T follicular helper cell (primary cell): ENCODE data around the gene MYO7A.
"Not testable (repeated sequence)": the region's sequence is repeated elsewhere in the genome, so short reads cannot be mapped to it uniquely, and the experiment has no call there.

Experiments
- DNase-seq: peaks from one replicate; pipeline ENCODE4 v3.0.0-alpha.2; 2020; ENCODE audit warnings: low read depth

Gene MYO7A

DNA sequence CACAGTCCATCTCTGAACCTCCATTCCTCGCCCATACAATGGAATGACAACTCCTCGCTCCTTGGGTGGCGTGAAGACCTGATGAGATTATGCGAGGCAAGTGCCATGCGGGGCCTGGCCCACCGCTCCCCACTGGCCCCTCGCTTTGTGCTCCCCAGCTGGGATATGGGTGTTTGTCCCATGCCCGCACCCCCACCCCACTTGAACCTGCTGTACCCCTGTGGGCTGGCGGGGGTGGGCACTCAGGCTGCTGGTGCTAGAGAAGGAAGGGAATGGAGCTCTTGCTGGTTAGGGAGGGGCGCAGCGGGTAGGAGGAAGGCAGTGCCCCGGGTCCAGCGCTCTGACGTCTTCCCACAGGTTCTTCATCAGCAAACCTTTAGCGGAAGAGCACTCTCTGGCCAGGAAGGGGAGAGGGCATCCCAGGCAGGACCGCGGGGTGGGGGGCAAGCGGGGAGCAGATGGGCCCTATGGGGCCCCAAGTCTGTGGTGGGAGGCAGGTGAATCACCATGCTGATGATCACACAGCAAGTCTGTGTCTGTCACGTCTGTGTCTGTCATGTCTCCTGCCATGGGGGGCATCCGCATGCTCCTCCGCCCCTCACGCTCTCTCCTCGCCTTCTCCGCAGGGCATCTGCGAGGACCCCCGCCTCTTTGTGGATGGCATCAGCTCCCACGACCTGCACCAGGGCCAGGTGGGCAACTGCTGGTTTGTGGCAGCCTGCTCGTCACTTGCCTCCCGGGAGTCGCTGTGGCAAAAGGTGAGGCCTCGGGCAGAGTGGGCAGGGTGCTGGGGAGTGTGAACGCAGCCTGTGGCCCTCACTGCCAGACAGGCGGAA, 34.8 kb upstream of the MYO7A start:
- no peak for DNase-seq

DNA sequence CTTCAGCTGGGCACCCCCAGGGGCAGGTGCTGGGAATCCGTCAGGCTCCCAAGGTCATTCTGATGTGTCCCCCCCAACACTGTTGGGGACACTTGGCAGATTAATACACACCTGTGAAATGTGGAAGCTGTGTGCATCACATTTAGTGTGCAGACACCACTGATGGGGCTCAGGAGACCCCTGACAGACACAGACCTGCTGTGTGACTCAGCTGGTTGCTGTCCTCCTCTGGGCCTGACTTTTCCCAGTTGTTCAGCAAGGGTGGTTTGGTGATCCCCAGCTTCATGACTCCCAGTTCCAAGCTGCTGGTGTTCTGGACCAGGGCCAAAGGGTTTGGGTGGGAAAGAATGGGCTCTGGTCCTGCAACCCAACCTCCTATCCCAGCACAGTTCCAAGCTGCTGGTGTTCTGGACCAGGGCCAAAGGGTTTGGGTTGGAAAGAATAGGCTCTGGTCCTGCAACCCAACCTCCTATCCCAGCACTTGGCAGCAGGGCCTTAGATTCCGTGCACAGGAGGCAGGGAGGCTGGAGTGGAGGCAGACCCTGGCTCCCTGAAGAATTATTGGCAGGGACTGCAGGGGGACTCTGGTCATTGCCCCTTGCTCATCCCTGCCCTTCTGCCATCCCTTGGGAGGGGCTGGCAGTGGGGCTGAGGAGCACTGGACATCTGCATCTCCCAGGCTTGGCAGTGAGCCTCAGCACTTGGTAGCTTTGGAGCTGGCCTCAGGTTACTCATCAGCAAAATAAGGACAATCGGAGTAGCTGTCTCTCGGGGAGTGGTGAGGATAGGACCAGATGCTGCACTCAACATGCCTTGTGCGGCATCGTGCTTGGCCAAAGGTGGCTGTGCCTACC, 33.8 kb upstream of the MYO7A start:
- DNase-seq, result no peak

DNA sequence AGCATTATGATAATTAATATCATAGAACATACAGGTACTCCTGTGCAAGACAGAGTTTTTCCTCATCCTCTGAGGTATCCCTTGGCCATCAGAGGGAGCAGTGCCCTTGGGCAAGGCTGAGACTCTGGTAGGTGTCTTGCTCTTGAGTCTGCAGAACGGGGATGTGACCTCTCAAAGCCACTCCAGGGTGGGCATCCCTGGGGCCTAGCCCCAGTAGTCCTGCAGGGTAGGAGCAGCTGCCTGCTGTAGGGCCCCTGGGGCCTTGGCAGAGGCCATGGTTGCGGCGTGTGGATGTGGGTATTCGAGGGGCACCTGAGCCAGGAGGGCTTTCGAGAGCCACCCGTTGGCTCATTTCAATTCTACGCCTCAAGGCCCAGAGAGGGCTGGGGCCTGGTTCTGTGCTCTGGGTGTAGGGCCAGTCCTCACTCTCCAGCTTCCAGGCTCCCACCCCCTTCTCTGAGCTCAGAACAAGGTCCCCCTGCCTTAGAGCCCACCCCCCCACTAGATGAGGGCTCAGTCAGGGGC, 33.1 kb upstream of the MYO7A start:
- DNase-seq, result no peak

DNA sequence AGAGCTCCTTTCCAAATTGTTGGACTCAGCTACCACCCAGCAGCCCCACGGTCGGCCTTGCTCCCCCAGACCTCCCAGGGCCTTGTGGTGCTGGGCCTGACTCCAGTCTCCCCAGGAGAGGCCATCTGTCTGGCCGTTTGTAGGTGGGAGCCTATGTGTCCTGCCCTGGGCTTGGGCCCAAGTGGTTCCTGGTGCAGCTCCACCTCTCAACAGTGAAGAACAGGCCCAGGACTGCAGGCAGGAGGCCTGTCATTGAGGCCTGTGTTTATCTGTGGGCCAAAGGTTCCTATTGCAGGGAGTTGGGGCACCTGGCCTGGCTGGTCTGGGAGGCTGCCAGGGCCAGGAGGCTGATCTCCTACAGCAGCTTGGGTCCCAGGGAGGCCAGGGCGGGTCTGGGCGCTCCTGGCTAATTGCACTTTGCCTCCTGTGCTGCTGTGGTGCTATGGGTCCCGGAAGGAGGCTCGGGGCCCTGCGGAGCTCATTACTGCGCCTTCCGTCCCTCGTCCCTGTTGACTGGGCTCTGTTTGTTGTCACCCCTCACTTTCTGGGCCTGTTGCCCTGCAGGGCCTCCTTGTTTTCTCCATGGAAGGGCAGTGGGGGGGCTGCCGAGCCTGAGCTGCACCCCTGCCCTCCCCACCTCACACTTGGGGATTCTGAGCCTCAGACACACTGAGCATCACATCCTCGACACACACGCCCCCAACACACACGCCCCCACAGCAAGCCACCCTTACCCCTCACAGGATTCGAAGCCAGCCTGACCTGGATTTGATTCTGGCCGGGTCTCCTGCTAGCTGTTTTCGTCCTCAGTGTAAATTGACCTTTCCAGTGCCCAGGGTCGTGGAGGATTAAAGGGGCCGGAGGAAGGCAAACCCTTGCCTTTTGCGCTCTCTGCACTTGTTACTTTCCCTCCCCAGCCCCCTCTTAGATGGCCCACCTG, 32.2 kb upstream of the MYO7A start:
- no peak for DNase-seq

DNA sequence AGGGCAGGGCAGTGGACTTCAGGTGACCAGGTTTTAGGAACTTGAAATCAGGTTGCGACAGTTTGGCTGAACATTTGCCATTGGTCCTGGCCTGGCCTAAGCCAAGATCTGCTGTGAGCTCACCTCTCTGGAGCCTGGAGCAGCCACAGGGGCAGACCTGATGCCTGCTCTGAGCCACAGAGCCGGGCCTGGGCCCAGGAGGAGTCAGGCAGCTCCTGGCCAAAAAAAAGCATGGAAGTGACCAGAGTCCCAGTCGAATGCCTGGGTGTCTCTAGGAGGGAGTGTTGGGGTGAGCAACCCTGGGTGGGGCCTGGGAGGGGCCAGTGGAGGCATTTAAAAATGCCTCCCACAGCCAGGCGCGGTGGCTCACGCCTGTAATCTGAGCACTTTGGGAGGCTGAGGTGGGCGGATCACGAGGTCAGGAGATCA, 31.4 kb upstream of the MYO7A start:
- no peak for DNase-seq

DNA sequence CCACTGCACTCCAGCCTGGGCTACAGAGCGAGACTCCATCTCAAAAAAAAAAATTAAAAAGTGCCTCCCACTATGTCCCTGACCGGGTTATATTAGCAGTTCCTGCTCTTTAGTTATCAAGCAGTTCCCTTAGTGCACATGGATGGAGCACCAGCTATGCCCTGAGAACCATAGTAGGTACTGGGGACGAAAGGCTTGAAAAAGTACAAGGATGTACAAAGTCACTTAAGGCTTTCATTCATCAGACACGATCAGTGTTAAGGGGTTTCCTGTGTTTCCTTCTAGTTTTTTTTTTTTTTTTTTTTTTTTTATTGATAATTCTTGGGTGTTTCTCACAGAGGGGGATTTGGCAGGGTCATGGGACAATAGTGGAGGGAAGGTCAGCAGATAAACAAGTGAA, 30.9 kb upstream of the MYO7A start:
- DNase-seq, result not testable (repeated sequence)

DNA sequence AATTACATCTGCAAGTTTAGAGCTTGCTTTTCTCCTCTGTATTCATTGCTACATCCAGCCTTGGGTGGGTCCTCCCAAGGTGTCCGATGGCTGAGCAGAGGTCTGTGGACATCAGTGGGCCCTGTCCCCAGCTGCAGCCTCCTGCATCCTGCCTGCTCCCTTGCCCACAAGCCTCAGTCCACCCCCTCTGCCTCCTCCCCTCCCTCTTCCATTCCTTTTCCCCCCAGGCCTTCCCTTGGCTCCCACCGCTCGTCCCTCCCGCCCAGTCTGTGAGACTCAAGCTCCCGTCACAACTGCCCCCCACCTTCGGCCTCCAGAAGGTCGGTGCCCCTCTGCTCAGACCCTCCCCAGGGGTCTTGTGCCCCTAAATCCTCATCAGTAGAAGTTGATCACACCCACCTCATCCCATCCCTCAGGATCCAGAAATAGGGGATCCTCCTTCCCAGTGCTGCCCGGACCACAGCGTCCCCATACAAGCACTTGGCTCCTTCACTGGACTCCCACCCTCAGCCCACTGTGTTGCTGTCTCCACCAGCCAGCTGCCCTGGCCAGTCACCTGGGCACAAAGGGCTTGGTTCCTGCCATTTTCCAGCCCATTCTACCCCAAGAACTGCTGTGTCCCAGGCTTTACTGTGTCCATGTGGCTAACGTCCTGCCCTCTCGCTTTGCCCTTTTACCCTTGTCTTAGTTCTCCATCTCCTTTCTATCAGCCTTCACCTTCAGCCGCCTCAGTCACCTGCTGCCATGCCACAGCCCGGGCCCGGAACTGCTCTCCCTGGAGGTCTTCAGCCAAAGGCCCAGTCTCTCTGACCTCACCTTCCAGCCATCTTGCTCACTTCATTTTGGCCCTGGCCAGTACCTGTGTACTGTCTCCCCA, 27.6 kb upstream of the MYO7A start:
- DNase-seq, result no peak

DNA sequence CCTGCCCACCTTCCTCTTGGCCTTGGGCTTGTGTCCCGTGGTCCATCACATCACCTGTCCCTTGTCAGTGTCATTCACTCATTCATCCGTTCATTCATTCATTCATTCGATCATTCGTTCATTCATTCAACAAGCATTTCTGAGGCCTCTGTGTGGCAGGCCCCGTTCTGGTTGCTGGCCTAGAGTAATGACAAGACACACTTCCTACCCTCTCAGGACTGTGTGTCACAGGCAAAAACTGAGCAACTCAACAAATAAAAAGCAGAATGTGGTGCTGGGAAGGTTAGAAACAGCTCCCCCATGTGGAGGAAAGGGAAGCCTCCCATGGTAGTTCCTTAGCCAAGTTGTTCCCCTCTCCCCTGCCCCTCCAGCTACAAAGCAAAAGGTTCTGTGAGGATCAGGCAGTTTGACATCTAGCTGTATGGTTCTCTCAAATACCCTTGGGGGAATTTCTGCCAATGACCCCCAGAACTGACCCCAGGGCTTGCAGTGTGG, 27.0 kb upstream of the MYO7A start:
- no peak for DNase-seq

DNA sequence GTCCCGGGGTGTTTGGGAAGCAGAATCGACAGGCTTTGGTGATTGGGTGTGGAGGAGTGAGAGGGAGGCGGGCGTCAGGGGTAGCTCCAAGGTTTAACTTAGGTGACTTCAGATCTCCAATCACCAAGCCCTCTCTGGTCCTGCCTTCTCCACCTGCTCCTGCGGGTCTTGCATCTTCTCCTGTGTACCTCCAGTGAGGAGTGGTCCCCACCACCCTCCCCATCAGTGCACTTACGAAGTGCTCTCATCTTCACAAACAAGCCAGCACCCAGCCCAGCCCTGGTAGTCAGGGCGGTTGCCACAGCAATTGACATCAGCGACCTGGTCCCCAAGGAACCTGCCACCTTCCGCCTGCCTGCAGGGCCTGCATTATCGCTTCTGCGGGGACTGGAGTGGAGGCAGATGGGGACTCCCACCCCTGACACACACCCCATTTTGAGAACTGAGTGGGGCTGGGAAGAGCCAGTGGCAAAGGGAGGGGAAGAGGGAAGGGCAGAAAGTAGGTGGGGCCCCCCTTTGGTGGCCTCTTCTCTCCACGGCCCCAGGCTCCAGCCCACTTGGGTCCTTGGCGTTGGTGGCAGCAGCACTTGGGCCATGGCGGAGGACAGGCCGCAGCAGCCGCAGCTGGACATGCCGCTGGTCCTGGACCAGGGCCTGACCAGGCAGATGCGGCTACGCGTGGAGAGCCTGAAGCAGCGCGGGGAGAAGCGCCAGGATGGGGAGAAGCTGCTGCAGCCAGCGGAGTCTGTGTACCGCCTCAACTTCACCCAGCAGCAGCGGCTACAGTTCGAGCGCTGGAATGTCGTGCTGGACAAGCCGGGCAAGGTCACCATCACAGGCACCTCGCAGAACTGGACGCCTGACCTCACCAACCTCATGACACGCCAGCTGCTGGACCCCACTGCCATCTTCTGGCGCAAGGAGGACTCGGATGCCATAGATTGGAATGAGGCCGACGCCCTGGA, 25.5 kb upstream of the MYO7A start, which contains the start of gene OMP:
Gene OMP (plus strand): TSS at position 595 of the 965 bp plus-strand sequence. CDS start 0 bp downstream, at position 595.
- DNase-seq, result no peak

DNA sequence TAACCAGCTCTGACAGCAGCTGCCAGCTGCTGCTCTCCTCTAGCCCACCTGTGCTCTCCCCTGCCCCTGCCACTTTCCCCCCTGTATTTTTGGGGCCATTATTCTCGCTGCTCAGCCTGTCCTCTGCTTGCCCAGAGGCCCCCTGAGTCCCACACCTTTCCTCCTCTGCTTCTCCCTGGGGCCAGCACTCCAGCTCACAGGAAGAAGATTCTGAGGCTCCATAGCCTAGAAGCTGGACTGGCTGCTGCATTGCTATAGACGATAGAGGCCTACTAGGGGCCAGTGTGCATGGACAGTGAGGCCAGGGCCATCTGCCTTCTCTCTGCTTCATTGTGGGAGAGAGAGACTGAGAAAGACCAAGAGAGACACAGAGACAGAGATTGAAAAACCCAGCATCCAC, 24.7 kb upstream of the MYO7A start:
- no peak for DNase-seq

DNA sequence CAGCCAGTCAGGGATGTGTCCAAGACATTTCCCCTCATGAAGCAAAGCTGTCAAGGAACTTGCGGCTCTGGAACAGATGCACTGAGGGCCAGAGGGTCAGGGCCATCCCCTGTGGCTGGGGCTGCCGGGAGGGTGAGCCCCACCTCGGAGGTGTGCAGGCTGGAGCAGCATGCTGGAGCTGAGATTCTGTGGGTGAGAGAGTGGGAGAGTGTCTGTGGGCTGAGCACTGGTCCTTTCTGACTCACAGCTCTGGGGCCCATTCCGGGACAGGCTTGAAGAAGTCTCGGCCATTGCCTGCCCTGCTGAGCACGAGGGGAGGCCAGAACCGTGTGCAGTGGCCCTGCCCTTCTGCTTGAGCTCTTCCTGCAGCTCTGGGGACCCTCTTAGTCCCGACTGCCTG, 23.3 kb upstream of the MYO7A start:
- no peak for DNase-seq

DNA sequence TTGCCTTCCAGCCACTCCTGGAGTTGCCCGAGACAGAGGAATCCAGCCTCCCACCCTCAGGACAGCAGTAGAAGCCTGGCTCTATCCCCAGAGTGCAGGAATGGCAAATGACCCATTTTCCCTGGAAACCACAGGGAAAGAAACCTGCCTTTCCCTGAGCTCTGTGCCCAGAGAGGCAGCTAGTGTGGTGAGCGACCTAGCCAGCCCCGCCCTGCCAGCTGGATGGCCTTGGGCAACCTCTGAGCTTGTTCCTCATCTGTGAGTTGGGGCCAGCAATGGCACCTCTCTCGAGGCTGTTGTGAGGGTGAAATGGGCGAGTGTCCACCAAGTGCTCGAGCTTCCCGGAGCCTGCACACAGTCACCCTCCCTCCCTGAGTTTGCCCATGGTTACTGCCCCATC, 21.7 kb upstream of the MYO7A start:
- no peak for DNase-seq

DNA sequence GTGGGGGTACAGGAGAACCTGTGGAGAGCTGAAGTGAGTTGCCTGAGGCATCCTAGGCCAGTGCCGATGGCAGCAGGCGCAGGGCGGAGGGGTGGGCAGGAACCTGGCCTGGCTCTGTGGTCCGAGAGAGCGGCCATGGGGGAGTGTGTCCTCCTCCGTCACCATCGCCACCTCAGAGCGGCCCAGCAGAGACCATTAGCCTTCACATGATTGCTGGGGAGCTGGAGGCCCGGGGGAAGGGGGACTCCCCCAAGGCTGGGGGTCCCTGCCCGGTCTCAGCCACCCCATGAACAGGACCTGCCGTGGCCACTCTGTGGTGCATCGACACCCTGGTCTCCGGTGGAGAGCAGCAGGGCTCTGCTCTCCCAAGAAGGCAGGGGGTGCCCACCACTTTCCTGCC, 21.3 kb upstream of the MYO7A start:
- DNase-seq, result no peak

DNA sequence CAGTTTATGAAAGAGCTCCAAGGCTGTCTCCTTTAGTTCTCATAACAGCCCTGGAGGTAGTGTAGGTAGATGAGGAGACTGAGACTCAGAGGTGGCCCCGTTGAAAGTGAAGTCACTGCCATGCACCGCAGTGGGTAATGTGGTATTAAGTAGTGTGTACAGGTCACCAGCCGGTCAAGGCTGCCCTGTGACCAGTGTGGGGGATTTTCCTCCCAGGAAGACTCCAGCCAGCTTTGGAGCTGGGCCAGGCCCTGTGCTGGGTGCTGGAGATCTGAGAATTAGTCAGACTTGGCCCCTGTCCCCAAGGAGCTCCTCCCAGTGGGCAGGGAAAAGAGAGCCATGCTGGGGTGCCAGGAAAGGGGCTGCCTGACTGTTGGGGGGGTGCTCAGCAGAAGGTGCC, 20.1 kb upstream of the MYO7A start:
- DNase-seq, result no peak

DNA sequence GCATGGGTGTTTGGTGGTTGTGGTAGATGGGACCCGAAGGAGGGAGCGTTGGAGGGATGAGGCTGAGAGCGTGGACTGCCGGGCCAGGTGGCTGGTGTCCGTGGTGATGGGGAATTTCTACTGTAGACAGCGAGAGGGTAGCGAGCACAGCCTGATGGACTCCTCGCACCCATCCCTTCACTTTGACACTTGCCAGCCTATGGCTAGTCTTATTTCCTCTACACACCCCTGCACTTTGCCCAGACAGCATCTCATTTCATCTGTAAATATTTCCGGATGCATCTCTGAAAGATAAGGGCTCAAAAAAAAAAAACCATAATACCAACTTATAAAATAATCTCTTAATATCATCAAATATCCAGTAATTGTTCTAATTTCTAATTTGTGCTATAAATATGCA, 19.6 kb upstream of the MYO7A start:
- DNase-seq, result no peak

DNA sequence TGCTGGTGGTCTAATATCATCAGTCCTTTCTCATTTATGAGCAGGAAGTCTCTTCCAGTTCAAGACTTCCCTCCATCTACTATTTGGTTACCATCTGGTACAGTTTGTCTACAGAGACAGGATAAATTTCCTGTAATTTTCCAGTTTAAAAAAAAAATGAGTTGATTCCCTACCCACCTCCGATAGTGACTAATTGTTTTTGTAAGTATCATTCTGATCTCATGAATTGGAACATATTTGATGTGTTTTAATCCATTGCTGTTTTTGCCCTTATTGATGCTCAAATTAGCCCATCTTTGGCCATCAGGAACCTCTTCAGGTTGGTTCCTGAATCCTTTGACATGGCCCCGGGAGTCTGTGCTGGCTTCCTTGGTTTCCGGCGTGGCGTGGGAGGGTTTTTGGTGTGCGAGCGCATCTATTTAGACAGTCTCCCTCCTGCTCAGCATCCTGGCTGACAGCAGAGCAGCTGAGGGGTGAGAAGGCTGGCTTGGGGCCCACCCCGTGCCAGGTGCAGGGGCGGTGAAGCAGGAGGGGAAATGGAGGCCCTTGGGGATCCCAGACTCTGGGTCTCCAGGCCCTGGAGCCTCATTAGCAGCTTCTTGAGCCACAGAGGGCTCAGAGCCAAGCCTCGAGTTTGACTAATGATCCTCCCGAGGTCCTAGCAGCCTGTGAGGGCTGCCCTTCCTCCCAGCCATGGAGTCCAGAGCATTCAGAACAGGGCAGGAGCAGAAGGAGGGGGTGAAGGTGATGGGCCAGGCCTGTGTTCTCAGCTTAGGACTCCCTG, 18.6 kb upstream of the MYO7A start:
- no peak for DNase-seq

DNA sequence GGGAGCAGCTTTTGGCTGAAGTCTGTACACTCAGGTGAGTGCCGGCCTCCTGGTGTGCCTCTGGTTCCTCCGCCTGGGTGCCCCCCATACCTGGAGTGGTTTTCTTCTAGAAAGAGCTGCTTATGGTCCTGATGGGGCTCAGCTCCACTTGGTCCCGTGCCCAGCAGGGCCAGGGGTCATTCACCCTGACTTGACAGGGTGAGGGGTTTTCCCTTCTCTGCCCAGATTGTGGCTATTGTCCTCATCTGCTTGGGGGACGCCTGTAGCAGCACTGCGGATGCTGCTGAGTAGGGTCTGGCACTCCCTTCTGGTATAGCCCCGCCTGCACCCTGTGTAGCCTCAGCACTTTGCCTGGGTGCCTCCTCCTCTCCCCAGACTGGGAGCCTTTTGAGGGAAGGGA, 17.2 kb upstream of the MYO7A start:
- no peak for DNase-seq

DNA sequence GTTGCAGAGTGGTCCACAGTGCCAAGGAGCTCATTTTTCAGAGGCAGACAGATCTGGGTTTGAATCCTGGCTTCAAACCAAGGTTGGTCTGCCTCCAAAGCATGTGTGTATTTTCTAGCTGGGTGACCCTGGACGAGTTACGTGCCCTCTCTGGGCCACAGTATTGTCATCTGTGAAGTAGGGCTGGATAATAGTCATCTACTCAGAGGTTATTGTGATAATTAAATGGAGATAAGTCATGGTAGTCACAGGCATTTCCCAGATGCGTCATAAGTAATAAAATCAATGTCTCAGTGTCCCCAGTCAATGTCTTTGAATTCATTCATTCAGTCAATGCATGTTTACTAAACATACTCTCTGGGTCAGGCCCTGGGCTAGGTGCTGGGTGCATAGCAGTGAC, 16.8 kb upstream of the MYO7A start:
- no peak for DNase-seq

DNA sequence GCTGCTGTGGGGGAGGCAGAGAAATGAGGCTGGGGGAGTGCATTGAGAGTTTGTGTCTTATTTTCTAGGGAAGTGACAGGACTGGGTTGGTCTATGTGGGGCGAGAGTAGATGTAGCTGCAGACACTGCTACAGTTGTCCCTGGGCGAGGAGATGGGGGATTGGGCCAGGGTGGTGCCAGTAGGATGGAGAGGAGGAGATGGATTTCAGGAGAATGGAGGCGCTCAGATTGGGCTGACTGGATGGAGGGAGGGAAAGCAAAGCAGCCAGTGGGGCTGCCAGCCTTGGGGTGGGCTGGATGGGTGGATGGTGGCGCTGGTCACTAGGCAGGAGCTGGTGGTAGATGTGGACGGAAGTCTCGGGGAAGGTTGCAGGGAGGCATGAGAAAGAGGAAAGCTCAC, 16.1 kb upstream of the MYO7A start:
- no peak for DNase-seq
